ENCODE measurements around the gene ADSS1.

The ADSS1 gene

GRCh38 chr14:104731320-104732294 lies 7.6 kb downstream of the ADSS1 start:
- H3K27ac ChIP-seq (ENCODE audit: low read depth, low read length), result no peak overlapping the region
- peaks cover 4 to 60% (median 27%) of the 10 kb centered on the region in 5 donors for H3K4me1 ChIP-seq (ENCODE audit: control insufficient read depth in 5 of 5, insufficient read depth in 5 of 5, low read length in 5 of 5)
- H3K9ac ChIP-seq (ENCODE audit: low read length in 5 of 5), result no peak overlapping the region
- no peaks in the 10 kb centered on the region for H3K27me3 ChIP-seq (ENCODE audit: control insufficient read depth in 5 of 5, insufficient read depth in 4 of 5, low read length in 5 of 5)
- H3K9me3 ChIP-seq (ENCODE audit: control insufficient read depth in 5 of 5, low read length in 5 of 5), result no peaks in the 10 kb centered on the region
- no peak overlapping the region for H3K4me3 ChIP-seq (ENCODE audit: low read depth in 1 of 5, low read length in 5 of 5)
- H3K36me3 ChIP-seq (ENCODE audit: control insufficient read depth in 5 of 5, insufficient read depth in 5 of 5, low read length in 5 of 5), result no peaks in the 10 kb centered on the region

GRCh38 chr14:104732355-104732804 lies 8.4 kb downstream of the ADSS1 start:
- peaks cover 4 to 59% (median 27%) of the 10 kb centered on the region in 5 donors for H3K4me1 ChIP-seq (ENCODE audit: control insufficient read depth in 5 of 5, insufficient read depth in 5 of 5, low read length in 5 of 5)
- no peaks in the 10 kb centered on the region for H3K36me3 ChIP-seq (ENCODE audit: control insufficient read depth in 5 of 5, insufficient read depth in 5 of 5, low read length in 5 of 5)
- H3K27me3 ChIP-seq (ENCODE audit: control insufficient read depth in 5 of 5, insufficient read depth in 4 of 5, low read length in 5 of 5), result no peaks in the 10 kb centered on the region
- H3K9me3 ChIP-seq (ENCODE audit: control insufficient read depth in 5 of 5, low read length in 5 of 5), result no peaks in the 10 kb centered on the region
- H3K9ac ChIP-seq (ENCODE audit: low read length in 5 of 5), result no peak overlapping the region
- no peak overlapping the region for H3K27ac ChIP-seq (ENCODE audit: low read depth, low read length)
- no peak overlapping the region for H3K4me3 ChIP-seq (ENCODE audit: low read depth in 1 of 5, low read length in 5 of 5)

DNA sequence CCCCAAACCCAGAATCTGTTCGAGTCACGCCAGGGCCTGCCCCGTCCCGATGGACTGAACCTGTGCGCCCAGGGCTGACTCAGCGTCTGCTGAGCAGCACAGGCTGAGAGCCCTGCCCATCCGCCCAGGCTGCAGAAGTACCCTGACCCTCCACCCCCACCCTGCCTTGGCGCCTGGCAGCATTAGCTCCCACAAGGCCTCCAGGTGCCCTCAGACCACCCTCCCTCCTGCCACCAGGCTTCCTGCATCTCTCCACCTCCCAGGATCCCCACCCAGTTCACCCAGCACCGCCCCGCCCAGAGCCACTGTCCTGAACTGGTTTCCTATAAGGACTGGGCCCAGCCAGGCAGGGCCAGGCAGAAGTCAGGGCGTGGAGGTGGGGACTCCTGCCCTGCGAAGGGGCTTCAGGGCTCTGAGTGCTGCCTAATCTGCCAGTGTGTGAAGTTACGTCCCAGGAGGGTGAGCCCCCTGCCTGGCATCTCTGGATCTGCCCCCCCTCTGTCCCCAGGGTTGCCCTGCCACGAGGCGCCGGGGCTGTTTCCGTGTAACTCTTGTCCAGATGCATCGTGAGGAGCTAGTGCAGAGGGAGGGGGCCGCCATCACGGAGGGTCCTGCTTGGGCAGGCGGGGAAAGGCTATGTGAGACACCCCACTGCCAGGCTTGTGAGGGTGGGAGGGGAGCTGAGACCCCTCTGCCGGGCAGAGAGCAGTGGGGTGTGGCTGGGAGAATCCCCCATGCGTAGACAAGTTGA lies 9.1 kb downstream of the ADSS1 start:
- Histone ChIP-seq H3K27ac (ENCODE audit: low read depth, low read length) (no peak overlapping the region), H3K4me1 (ENCODE audit: control insufficient read depth in 5 of 5, insufficient read depth in 5 of 5, low read length in 5 of 5) (peaks cover 4 to 57% (median 27%) of the 10 kb centered on the region in 5 donors), H3K36me3 (ENCODE audit: control insufficient read depth in 5 of 5, insufficient read depth in 5 of 5, low read length in 5 of 5) (no peaks in the 10 kb centered on the region), H3K9ac (ENCODE audit: low read length in 5 of 5) (no peak overlapping the region), H3K4me3 (ENCODE audit: low read depth in 1 of 5, low read length in 5 of 5) (no peak overlapping the region), H3K27me3 (ENCODE audit: control insufficient read depth in 5 of 5, insufficient read depth in 4 of 5, low read length in 5 of 5) (no peaks in the 10 kb centered on the region), H3K9me3 (ENCODE audit: control insufficient read depth in 5 of 5, low read length in 5 of 5) (no peaks in the 10 kb centered on the region)

- Histone ChIP-seq H3K9me3 (ENCODE audit: control insufficient read depth in 5 of 5, low read length in 5 of 5) (no peaks in the 10 kb centered on the region), H3K36me3 (ENCODE audit: control insufficient read depth in 5 of 5, insufficient read depth in 5 of 5, low read length in 5 of 5) (peaks cover 0 to 2% (median 0%) of the 10 kb centered on the region in 5 donors), H3K27me3 (ENCODE audit: control insufficient read depth in 5 of 5, insufficient read depth in 4 of 5, low read length in 5 of 5) (no peaks in the 10 kb centered on the region), H3K4me1 (ENCODE audit: control insufficient read depth in 5 of 5, insufficient read depth in 5 of 5, low read length in 5 of 5) (peaks cover 4 to 57% (median 27%) of the 10 kb centered on the region in 5 donors), H3K27ac (ENCODE audit: low read depth, low read length) (no peak overlapping the region), H3K9ac (ENCODE audit: low read length in 5 of 5) (no peak overlapping the region), H3K4me3 (ENCODE audit: low read depth in 1 of 5, low read length in 5 of 5) (no peak overlapping the region)
Measured at GRCh38 chr14:104734051-104734587, 10.1 kb downstream of the ADSS1 start.

GRCh38 chr14:104734601-104734990 lies 10.6 kb downstream of the ADSS1 start:
- peaks cover 4 to 57% (median 27%) of the 10 kb centered on the region in 5 donors for H3K4me1 ChIP-seq (ENCODE audit: control insufficient read depth in 5 of 5, insufficient read depth in 5 of 5, low read length in 5 of 5)
- H3K9ac ChIP-seq (ENCODE audit: low read length in 5 of 5), result no peak overlapping the region
- no peaks in the 10 kb centered on the region for H3K9me3 ChIP-seq (ENCODE audit: control insufficient read depth in 5 of 5, low read length in 5 of 5)
- peaks cover 0 to 3% (median under 1%) of the 10 kb centered on the region in 5 donors for H3K36me3 ChIP-seq (ENCODE audit: control insufficient read depth in 5 of 5, insufficient read depth in 5 of 5, low read length in 5 of 5)
- H3K4me3 ChIP-seq (ENCODE audit: low read depth in 1 of 5, low read length in 5 of 5), result no peak overlapping the region
- peak overlapping the region; percentile 75 for H3K27ac ChIP-seq (ENCODE audit: low read depth, low read length)
- no peaks in the 10 kb centered on the region for H3K27me3 ChIP-seq (ENCODE audit: control insufficient read depth in 5 of 5, insufficient read depth in 4 of 5, low read length in 5 of 5)

DNA sequence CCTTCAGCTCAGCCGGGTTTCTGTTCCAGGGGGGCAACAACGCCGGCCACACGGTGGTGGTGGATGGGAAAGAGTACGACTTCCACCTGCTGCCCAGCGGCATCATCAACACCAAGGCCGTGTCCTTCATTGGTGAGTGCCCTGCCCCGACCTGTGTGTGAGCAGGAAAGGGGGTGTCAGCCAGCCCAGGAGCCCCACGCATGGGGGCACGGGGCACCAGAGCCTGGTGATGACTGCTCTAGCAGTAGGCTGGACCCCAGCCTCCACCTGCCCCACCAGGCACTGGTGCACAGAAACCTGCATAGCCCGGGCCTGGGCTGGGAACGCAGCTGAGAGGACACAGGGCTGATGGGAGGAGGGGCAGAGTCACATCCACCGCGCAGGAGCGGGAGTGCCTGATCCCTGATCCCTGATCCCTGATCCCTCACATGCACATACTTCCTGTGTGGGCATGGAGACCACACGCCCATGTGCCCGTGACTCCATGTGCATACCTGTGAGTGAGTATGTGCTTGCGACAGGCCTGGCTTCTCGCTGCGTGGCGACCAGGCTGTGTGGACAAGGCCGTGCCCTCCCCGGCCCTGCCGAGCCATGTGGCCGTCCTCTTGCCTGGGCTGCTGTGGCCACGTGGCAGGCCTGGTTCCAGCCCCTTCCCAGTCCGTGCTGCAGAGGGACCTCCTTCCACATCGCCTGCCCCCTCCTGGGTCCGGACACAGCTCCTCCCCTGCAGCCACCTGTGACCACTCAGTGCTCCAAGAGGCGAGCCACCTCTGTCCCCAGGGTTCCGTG lies 11.2 kb downstream of the ADSS1 start:
- peak overlapping the region; percentile 75 for H3K27ac ChIP-seq (ENCODE audit: low read depth, low read length)
- H3K27me3 ChIP-seq (ENCODE audit: control insufficient read depth in 5 of 5, insufficient read depth in 4 of 5, low read length in 5 of 5), result no peaks in the 10 kb centered on the region

DNA sequence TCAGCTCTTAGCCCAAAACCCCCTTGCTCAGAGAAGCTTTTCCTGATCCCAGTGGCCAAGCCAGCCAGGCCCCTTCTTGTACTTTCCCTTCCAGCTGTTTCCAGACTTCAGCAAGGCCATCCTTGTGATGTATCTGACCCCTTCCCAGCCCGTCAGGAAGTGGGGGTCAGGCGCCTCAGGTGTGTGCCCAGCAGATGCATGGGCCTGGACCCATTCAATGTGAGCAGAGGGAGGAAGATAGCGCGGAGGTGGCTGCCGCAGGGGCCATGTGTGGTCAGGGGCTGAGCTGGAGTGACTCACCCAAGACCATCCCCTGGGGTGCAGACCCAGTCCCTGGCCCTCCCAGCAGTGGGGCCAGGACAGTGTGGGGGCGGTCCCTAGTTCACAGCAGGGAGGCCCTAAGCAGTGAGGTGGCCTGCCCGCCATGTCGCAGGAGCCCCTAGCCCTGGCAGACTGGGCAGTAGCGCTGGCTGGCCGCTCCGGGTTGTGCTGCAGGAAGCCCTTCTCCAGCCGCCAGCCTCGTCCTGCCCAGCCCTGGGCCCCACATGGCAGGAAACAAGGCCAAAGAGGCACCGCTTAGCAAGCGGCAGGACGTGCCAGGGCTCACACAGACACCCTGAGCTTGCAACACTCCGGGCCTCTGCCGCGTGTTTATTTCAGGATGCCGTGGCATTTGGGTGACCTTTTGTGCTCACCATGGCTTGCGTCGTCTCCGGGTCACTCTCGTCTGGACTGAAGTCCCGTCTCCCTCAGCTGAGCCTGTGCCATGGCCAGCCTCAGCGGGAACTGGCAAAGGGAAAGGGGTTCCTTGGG lies 12.0 kb downstream of the ADSS1 start:
- Histone ChIP-seq H3K36me3 (ENCODE audit: control insufficient read depth in 5 of 5, insufficient read depth in 5 of 5, low read length in 5 of 5) (peaks cover 0 to 15% (median 14%) of the 10 kb centered on the region in 5 donors), H3K4me1 (ENCODE audit: control insufficient read depth in 5 of 5, insufficient read depth in 5 of 5, low read length in 5 of 5) (peaks cover 4 to 55% (median 27%) of the 10 kb centered on the region in 5 donors), H3K9me3 (ENCODE audit: control insufficient read depth in 5 of 5, low read length in 5 of 5) (no peaks in the 10 kb centered on the region), H3K27ac (ENCODE audit: low read depth, low read length) (peak overlapping the region; percentile 75), H3K4me3 (ENCODE audit: low read depth in 1 of 5, low read length in 5 of 5) (peak overlapping the region in 1 of 5 donors; percentile 23), H3K27me3 (ENCODE audit: control insufficient read depth in 5 of 5, insufficient read depth in 4 of 5, low read length in 5 of 5) (no peaks in the 10 kb centered on the region), H3K9ac (ENCODE audit: low read length in 5 of 5) (peak overlapping the region in 1 of 5 donors; percentile 8)

More for the DNA sequence above, 11.2 kb downstream of the ADSS1 start:
- peaks cover 0 to 8% (median 6%) of the 10 kb centered on the region in 5 donors for H3K36me3 ChIP-seq (ENCODE audit: control insufficient read depth in 5 of 5, insufficient read depth in 5 of 5, low read length in 5 of 5)
- H3K9me3 ChIP-seq (ENCODE audit: control insufficient read depth in 5 of 5, low read length in 5 of 5), result no peaks in the 10 kb centered on the region
- H3K4me1 ChIP-seq (ENCODE audit: control insufficient read depth in 5 of 5, insufficient read depth in 5 of 5, low read length in 5 of 5), result peaks cover 4 to 57% (median 27%) of the 10 kb centered on the region in 5 donors
- peak overlapping the region in 2 of 5 donors; percentile 8 to 30 for H3K9ac ChIP-seq (ENCODE audit: low read length in 5 of 5)
- no peak overlapping the region for H3K4me3 ChIP-seq (ENCODE audit: low read depth in 1 of 5, low read length in 5 of 5)

DNA sequence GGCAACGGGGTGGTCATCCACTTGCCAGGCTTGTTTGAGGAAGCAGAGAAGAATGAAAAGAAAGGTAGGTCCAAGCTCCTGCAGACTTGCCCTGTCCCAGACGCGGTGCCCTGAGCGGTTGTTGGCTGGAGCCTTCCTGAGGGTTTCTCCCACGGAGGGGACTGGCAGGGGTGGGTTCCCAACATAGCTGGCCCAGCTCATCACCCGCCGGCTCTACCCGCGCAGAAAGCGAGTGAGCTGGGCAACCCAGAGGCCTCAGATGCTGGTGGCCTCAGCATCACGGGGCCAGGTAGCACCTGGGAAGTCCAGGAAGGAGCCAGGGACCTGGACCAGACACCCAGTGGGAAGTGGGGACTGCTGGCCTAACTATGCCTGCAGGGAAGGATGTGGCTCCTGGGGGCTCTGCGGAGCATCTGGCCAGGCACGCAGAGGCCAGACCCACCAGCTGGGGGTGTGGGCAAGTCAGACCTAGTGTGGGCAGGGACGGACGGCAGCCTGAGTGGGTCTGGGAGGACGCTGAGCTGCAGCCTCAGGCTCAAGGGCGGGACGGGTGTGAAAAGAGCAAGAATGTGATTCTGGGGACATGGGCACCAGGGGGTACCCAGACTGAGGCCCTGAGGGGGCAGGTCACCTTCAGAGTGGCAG lies 14.5 kb downstream of the ADSS1 start:
- no peak overlapping the region for H3K9ac ChIP-seq (ENCODE audit: low read length in 5 of 5)
- no peaks in the 10 kb centered on the region for H3K27me3 ChIP-seq (ENCODE audit: control insufficient read depth in 5 of 5, insufficient read depth in 4 of 5, low read length in 5 of 5)
- no peaks in the 10 kb centered on the region for H3K9me3 ChIP-seq (ENCODE audit: control insufficient read depth in 5 of 5, low read length in 5 of 5)
- no peak overlapping the region for H3K27ac ChIP-seq (ENCODE audit: low read depth, low read length)
- H3K36me3 ChIP-seq (ENCODE audit: control insufficient read depth in 5 of 5, insufficient read depth in 5 of 5, low read length in 5 of 5), result peaks cover 0 to 36% (median 22%) of the 10 kb centered on the region in 5 donors
- H3K4me1 ChIP-seq (ENCODE audit: control insufficient read depth in 5 of 5, insufficient read depth in 5 of 5, low read length in 5 of 5), result peaks cover 4 to 37% (median 23%) of the 10 kb centered on the region in 5 donors
- no peak overlapping the region for H3K4me3 ChIP-seq (ENCODE audit: low read depth in 1 of 5, low read length in 5 of 5)

Data from subcutaneous abdominal adipose tissue (tissue), 5 donors.